Erythroblast (primary cell): ENCODE measurements around the gene PIP4K2A.

Experiments used
- GATA1 ChIP-seq: IDR thresholded peaks from 2 replicates; pipeline ENCODE4 v1.6.1; 2011; ENCODE audit warnings: low read depth, mild to moderate bottlenecking, control low read depth, low read length, moderate library complexity
- POLR2A ChIP-seq: IDR thresholded peaks from 2 replicates; pipeline ENCODE4 v1.6.1; 2011; ENCODE audit warnings: mild to moderate bottlenecking, low read length

DNA sequence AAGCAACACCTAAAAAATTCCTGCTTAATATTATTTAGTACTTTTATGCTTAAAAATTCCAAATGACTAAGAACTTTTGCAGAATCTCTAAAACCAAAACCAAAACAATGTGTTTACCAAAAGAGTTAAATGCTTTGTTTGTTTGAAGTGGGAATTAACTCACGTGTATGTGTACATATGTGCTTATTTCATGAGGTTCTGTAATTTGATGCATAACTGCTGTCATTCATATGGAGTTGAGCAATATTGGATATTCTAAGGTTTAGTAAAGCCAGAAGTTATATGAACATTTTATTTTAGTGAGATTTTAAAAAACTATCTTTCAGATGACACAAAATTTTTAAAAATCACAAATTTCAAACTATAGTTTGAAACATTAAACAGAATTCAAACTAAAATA is 157.1 kb downstream of the PIP4K2A start:
- TF ChIP-seq POLR2A (no peak), GATA1 (no peak)
